A549 (cell line): ENCODE measurements around the gene COL7A1. TPM values are rescaled to one million over a fixed set of nuclear protein-coding genes. Genes with fewer than 3 reads are reported as not detected.
A peak's percentile ranks its signal among the peaks of the same experiment; 100 is the strongest.

Experiments
- ATAC-seq, 2 experiments: fragments of 200-7000 bp in 1 of 2; fragments of >200 bp in 1 of 2; cut with Nextera tagmentation in 1 of 2; cut with Tn5 transposase in 1 of 2; 3 replicates each; pipeline versions ENCODE4 v1.8.0 to v1.9.1; 2018 to 2020; ENCODE audit warnings: mild to moderate bottlenecking in 1 of 2, moderate library complexity in 1 of 2
- CTCF ChIA-PET: fragments of 300-600 bp; sonication (Branson Sonifier 250); formaldehyde crosslinking; extraction: SDS; loops from one replicate; lab custom pipeline; 2021; ENCODE audit warnings: antibody characterized with exemption, inconsistent platforms; lab: Yijun Ruan, JAX
- POLR2A ChIA-PET: fragments of 350-600 bp; formaldehyde crosslinking; extraction: SDS; loops from one replicate; lab custom pipeline; 2021; ENCODE audit warnings: antibody characterized with exemption, inconsistent platforms; lab: Yijun Ruan, JAX
- DNase-seq, 2 experiments: peaks; one replicate each; pipeline versions ENCODE4 v3.0.0 to v3.0.0-alpha.2; 2011 to 2016; ENCODE audit warnings: low read depth in 1 of 2, low spot score in 1 of 2
- FAIRE-seq: peaks from 2 replicates; lab custom pipeline; 2011; peaks lifted over from hg19 to GRCh38; lab: Jason Lieb, UNC
- H3K27ac ChIP-seq, 2 experiments: fragments of >200 bp; sonication (Bioruptor Twin); formaldehyde crosslinking; 3 replicates each; pipeline ENCODE4 v1.5.1; 2016 to 2017
- H3K4me1 ChIP-seq: fragments of >200 bp; sonication (Bioruptor Twin); formaldehyde crosslinking; 3 replicates; pipeline ENCODE4 v1.6.1; 2016
- H3K4me2 ChIP-seq: fragments of >200 bp; sonication (Bioruptor Twin); formaldehyde crosslinking; 3 replicates; pipeline ENCODE4 v1.6.1; 2016
- H3K4me3 ChIP-seq: fragments of >200 bp; sonication (Bioruptor Twin); formaldehyde crosslinking; 3 replicates; pipeline ENCODE4 v1.5.1; 2016
- H3K9me3 ChIP-seq: fragments of >200 bp; sonication (Bioruptor Twin); formaldehyde crosslinking; 3 replicates; pipeline ENCODE4 v1.6.1; 2016
- CHD2 ChIP-seq: fragments of 150-350 bp; IDR thresholded peaks from 2 replicates; pipeline ENCODE4 v1.6.1; 2014; ENCODE audit warnings: low read length; ENCODE audit not compliant: partially characterized antibody
- ELK1 ChIP-seq: fragments of 150-350 bp; IDR thresholded peaks from 2 replicates; pipeline ENCODE4 v1.6.1; 2014; ENCODE audit warnings: low read depth, mild to moderate bottlenecking, low read length
- FOSB ChIP-seq: fragments of 250-450 bp; sonication (Bioruptor Pico); IDR thresholded peaks from 2 replicates; pipeline ENCODE4 v1.5.0; 2020; ENCODE audit warnings: mild to moderate bottlenecking, moderate library complexity
- FOSL2 ChIP-seq, 2 experiments: fragments of 450-650 bp in 1 of 2; fragments of >200 bp in 1 of 2; sonication (Bioruptor Twin) in 1 of 2; formaldehyde crosslinking; IDR thresholded peaks; 2 replicates each; pipeline versions ENCODE4 v1.5.0 to v1.6.1; 2016 to 2020; ENCODE audit warnings: mild to moderate bottlenecking in 1 of 2, moderate library complexity in 1 of 2
- FOXS1 ChIP-seq: fragments of 250-450 bp; sonication (Bioruptor Pico); IDR thresholded peaks from 2 replicates; pipeline ENCODE4 v1.5.0; 2020; ENCODE audit warnings: mild to moderate bottlenecking, moderate library complexity
- GATA3 ChIP-seq: IDR thresholded peaks from 2 replicates; pipeline ENCODE4 v1.6.1; 2012; ENCODE audit warnings: borderline replicate concordance
- HMGXB4 ChIP-seq: fragments of 250-450 bp; sonication (Bioruptor Pico); IDR thresholded peaks from 2 replicates; pipeline ENCODE4 v1.5.0; 2021; ENCODE audit warnings: mild to moderate bottlenecking, moderate library complexity, borderline replicate concordance
- HOXA7 ChIP-seq: fragments of 250-450 bp; sonication (Bioruptor Pico); IDR thresholded peaks from 2 replicates; pipeline ENCODE4 v1.5.0; 2020; ENCODE audit warnings: mild to moderate bottlenecking, moderate library complexity
- HOXB13 ChIP-seq: fragments of 250-450 bp; sonication (Bioruptor Pico); IDR thresholded peaks from 2 replicates; pipeline ENCODE4 v1.5.0; 2020; ENCODE audit warnings: low read depth, mild to moderate bottlenecking, moderate library complexity
- HOXB5 ChIP-seq: fragments of 250-450 bp; sonication (Bioruptor Pico); IDR thresholded peaks from 2 replicates; pipeline ENCODE4 v1.5.0; 2020; ENCODE audit warnings: mild to moderate bottlenecking, moderate library complexity
- JUN ChIP-seq, 2 experiments: fragments of >200 bp; sonication (Bioruptor Twin); formaldehyde crosslinking; IDR thresholded peaks; 2 replicates in 1 of 2; 3 replicates in 1 of 2; pipeline ENCODE4 v1.6.1; 2016 to 2017
- JUNB ChIP-seq: fragments of >200 bp; sonication (Bioruptor Twin); formaldehyde crosslinking; IDR thresholded peaks from 2 replicates; pipeline ENCODE4 v1.6.1; 2016
- MAX ChIP-seq: IDR thresholded peaks from 2 replicates; pipeline ENCODE4 v1.6.1; 2012
- MAZ ChIP-seq: fragments of 150-350 bp; IDR thresholded peaks from 2 replicates; pipeline ENCODE4 v1.6.1; 2014; ENCODE audit warnings: antibody characterized with exemption, low read depth, low read length, borderline replicate concordance
- NFE2L2 ChIP-seq: fragments of 150-350 bp; conservative IDR thresholded peaks from 2 replicates; pipeline ENCODE4 v1.6.1; 2014; ENCODE audit warnings: low read length
- NPAS2 ChIP-seq: fragments of 250-450 bp; sonication (Bioruptor Pico); IDR thresholded peaks from 2 replicates; pipeline ENCODE4 v1.8.0; 2022; ENCODE audit warnings: mild to moderate bottlenecking, moderate library complexity, borderline replicate concordance
- NR3C1 ChIP-seq: fragments of >200 bp; sonication (Bioruptor Twin); formaldehyde crosslinking; IDR thresholded peaks from 3 replicates; pipeline ENCODE4 v1.6.1; 2017
- POLR2A ChIP-seq: IDR thresholded peaks from 2 replicates; pipeline ENCODE4 v1.6.1; 2012; ENCODE audit warnings: mild to moderate bottlenecking, low read length
- POLR2AphosphoS2 ChIP-seq: conservative IDR thresholded peaks from 2 replicates; pipeline ENCODE4 v1.6.1; 2012; ENCODE audit warnings: low read length, improper control_type of control experiment, inconsistent platforms
- RAD21 ChIP-seq, 2 experiments: fragments of >200 bp in 1 of 2; sonication (Bioruptor Twin) in 1 of 2; formaldehyde crosslinking in 1 of 2; IDR thresholded peaks in 1 of 2; conservative IDR thresholded peaks in 1 of 2; 2 replicates in 1 of 2; 3 replicates in 1 of 2; pipeline ENCODE4 v1.6.1; 2012 to 2018; ENCODE audit warnings: inconsistent platforms in 1 of 2
- RCOR1 ChIP-seq: fragments of 150-350 bp; IDR thresholded peaks from 2 replicates; pipeline ENCODE4 v1.6.1; 2014; ENCODE audit warnings: antibody characterized with exemption, low read length, low read depth
- REST ChIP-seq: fragments of 200-600 bp; sonication (generic); IDR thresholded peaks from 2 replicates; pipeline ENCODE4 v1.6.1; 2016; ENCODE audit warnings: antibody characterized with exemption, mild to moderate bottlenecking, moderate library complexity
- RNF2 ChIP-seq: fragments of 200-600 bp; sonication (generic); IDR thresholded peaks from 2 replicates; pipeline ENCODE4 v1.6.1; 2016; ENCODE audit warnings: low read depth, mild to moderate bottlenecking, antibody characterized with exemption, moderate library complexity, borderline replicate concordance
- SMC3 ChIP-seq: fragments of >200 bp; sonication (Bioruptor Twin); formaldehyde crosslinking; IDR thresholded peaks from 3 replicates; pipeline ENCODE4 v1.6.1; 2018; ENCODE audit warnings: inconsistent platforms
- SREBF2 ChIP-seq: fragments of 450-650 bp; IDR thresholded peaks from 2 replicates; pipeline ENCODE4 v1.6.1; 2014; ENCODE audit warnings: mild to moderate bottlenecking, moderate library complexity
- TFCP2L1 ChIP-seq: fragments of 250-450 bp; sonication (Bioruptor Pico); IDR thresholded peaks from 2 replicates; pipeline ENCODE4 v1.5.0; 2021; ENCODE audit warnings: mild to moderate bottlenecking
- ZFP36 ChIP-seq: fragments of 450-650 bp; IDR thresholded peaks from 2 replicates; pipeline ENCODE4 v1.6.1; 2014; ENCODE audit warnings: borderline replicate concordance; ENCODE audit not compliant: partially characterized antibody
- ZNF302 ChIP-seq: fragments of 250-450 bp; sonication (Bioruptor Pico); IDR thresholded peaks from 2 replicates; pipeline ENCODE4 v1.9.0; 2021; ENCODE audit warnings: inconsistent platforms, mild to moderate bottlenecking, moderate library complexity
- WGBS: methylation state at CpG from one replicate; pipeline ENCODE4 v1.1.6; 2017; ENCODE audit errors: missing lambda C conversion rate; 5-methylcytosine and 5-hydroxymethylcytosine counted together
- polyA plus RNA-seq, 4 experiments: library from polyadenylated mRNA; depleted of rRNA in 3 of 4; stranded (reverse); fragments of >200 nt; fragmentation: RNase III in 1 of 4; extraction: RNeasy Plus Mini Kit Qiagen cat#74134 plus additional on column Dnase treatment in 1 of 4; gene quantifications; 2 replicates in 3 of 4; 3 replicates in 1 of 4; pipeline ENCODE4 v1.2.3, GENCODE V29; 2011 to 2017

Gene COL7A1
- polyA plus RNA-seq, 2 of the 4 experiments (the other 2 are of a cell fraction): 36.5 to 240 TPM

- no peak for TF ChIP-seq ELK1
- no peak for TF ChIP-seq SREBF2
These were observed 18.5 kb downstream of the COL7A1 start (continued) for GRCh38 chr3:48576647-48577046.

GRCh38 chr3:48575366-48575765 is 19.8 kb downstream of the COL7A1 start:
- no peak for FAIRE-seq
- CTCF ChIA-PET: interaction anchor here (1.8 kb wide), 1 partner anchor 17 kb away, joined by 5 read pairs; no protein-coding TSS in a partner anchor
- POLR2A ChIA-PET: no interaction called here
- no peak for ATAC-seq
- 100% methylated on average over 2 of the region's 17 CpGs for WGBS
- no peaks in the 10 kb centered on the region for H3K9me3 ChIP-seq
- H3K4me1 ChIP-seq: no peaks in the 10 kb centered on the region
- TF ChIP-seq POLR2AphosphoS2 (no peak), NPAS2 (no peak), RNF2 (no peak), POLR2A (no peak), NFE2L2 (no peak), HOXB13 (CRISPR knock-in tag) (no peak), MAZ (no peak), FOXS1 (CRISPR knock-in tag) (no peak), FOSB (CRISPR knock-in tag) (no peak), FOSL2 (IDR thresholded peaks at IDR 0.05) (no peak), FOSL2 (CRISPR knock-in tag; IDR thresholded peaks at IDR 0.05) (no peak), RAD21 (conservative IDR thresholded peaks at IDR 0.05 in 1 of 2, IDR thresholded peaks at IDR 0.05 in 1 of 2) (no peak), RCOR1 (no peak), REST (no peak), MAX (no peak)
- no peak for DNase-seq
- H3K4me2 ChIP-seq: no peak overlapping the region
- H3K27ac ChIP-seq: no peak overlapping the region
- no peak overlapping the region for H3K4me3 ChIP-seq

- 97% methylated on average over 5 of the region's 10 CpGs for WGBS
- Histone ChIP-seq H3K4me2 (no peak overlapping the region), H3K27ac (no peak overlapping the region; a peak in 1 of 6 replicates), H3K9me3 (no peaks in the 10 kb centered on the region), H3K4me1 (no peaks in the 10 kb centered on the region; the same call in 2 of the 3 replicates), H3K4me3 (no peak overlapping the region)
- peak in 1 of 2 experiments; percentile 0; a peak in 1 of 6 replicates for ATAC-seq
- DNase-seq: no peak
- POLR2A ChIA-PET: no interaction called here
- no peak for FAIRE-seq
- CTCF ChIA-PET: interaction anchor here (1.8 kb wide), 1 partner anchor 16 kb away, joined by 5 read pairs; no protein-coding TSS in a partner anchor
- no peak for TF ChIP-seq SMC3
- TF ChIP-seq HOXA7 (CRISPR knock-in tag): no peak
- TF ChIP-seq CHD2: no peak
- TF ChIP-seq FOSB (CRISPR knock-in tag): no peak
- no peak for TF ChIP-seq HMGXB4 (CRISPR knock-in tag)
- TF ChIP-seq RCOR1: no peak
- no peak for TF ChIP-seq ZNF302 (CRISPR knock-in tag)
- no peak for TF ChIP-seq HOXB5 (CRISPR knock-in tag)
- no peak for TF ChIP-seq ELK1
- no peak for TF ChIP-seq ZFP36
- no peak for TF ChIP-seq NR3C1
- no peak for TF ChIP-seq NPAS2
- no peak for TF ChIP-seq GATA3
- TF ChIP-seq TFCP2L1 (CRISPR knock-in tag): no peak
- TF ChIP-seq RAD21 (conservative IDR thresholded peaks at IDR 0.05 in 1 of 2, IDR thresholded peaks at IDR 0.05 in 1 of 2): no peak
- no peak for TF ChIP-seq JUN (IDR thresholded peaks at IDR 0.05)
- TF ChIP-seq JUNB: no peak
These were observed 21.1 kb downstream of the COL7A1 start for GRCh38 chr3:48573973-48574585.
